K562 (cell line): ENCODE data around the gene DAPK1. TPM values are rescaled to one million over a fixed set of nuclear protein-coding genes. Genes with fewer than 3 reads are reported as not detected.

Experiments used
- ARID3B ChIP-seq: fragments of 250-450 bp; sonication (Bioruptor Pico); IDR thresholded peaks from 2 replicates; pipeline ENCODE4 v1.4.0; 2020; ENCODE audit warnings: borderline replicate concordance
- BDP1 ChIP-seq: IDR thresholded peaks from 3 replicates; pipeline ENCODE4 v1.6.1; 2011; ENCODE audit not compliant: insufficient read length, insufficient read depth
- NFATC3 ChIP-seq: fragments of 450-650 bp; IDR thresholded peaks from 2 replicates; pipeline ENCODE4 v1.6.1; 2017; ENCODE audit warnings: mild to moderate bottlenecking
- NR2F6 ChIP-seq: fragments of 450-650 bp; formaldehyde crosslinking; IDR thresholded peaks from 2 replicates; pipeline ENCODE4 v1.4.0; 2020; ENCODE audit warnings: mild to moderate bottlenecking
- PRMT5 ChIP-seq: sonication (generic); formaldehyde crosslinking; IDR thresholded peaks from 2 replicates; pipeline ENCODE4 v1.5.0; 2020; ENCODE audit warnings: missing genetic modification reagents
- RBM25 ChIP-seq: fragments of 200-400 bp; formaldehyde crosslinking; IDR thresholded peaks from 2 replicates; pipeline ENCODE4 v1.6.1; 2018; ENCODE audit warnings: low read length, low read depth, moderate library complexity; ENCODE audit not compliant: severe bottlenecking
- SNRNP70 ChIP-seq: fragments of 200-400 bp; formaldehyde crosslinking; optimal IDR thresholded peaks from 2 replicates; pipeline ENCODE3; 2017; ENCODE audit warnings: low read depth, low read length
- THRB ChIP-seq: fragments of 450-650 bp; formaldehyde crosslinking; conservative IDR thresholded peaks from 2 replicates; pipeline ENCODE4 v1.4.0; 2022; ENCODE audit warnings: mild to moderate bottlenecking, missing genetic modification characterization
- ZNF347 ChIP-seq: fragments of 450-650 bp; formaldehyde crosslinking; IDR thresholded peaks from 2 replicates; pipeline ENCODE4 v1.4.0; 2020; ENCODE audit warnings: low read depth, mild to moderate bottlenecking, moderate library complexity
- polyA plus RNA-seq, 8 experiments: library from polyadenylated mRNA; depleted of rRNA in 4 of 8; stranded (reverse) in 5 of 8; unstranded in 3 of 8; fragments of >200 nt; fragmentation: Nextera tagmentation in 2 of 8; fragmentation: Illumina TruSeq in 1 of 8; extraction: Ambion mirVana in 2 of 8; extraction: Trizol in 1 of 8; gene quantifications; 2 replicates each; pipeline versions ENCODE4 v1.2.1 to v1.2.3, GENCODE V29; 2011 to 2014; ENCODE audit warnings: inconsistent platforms in 1 of 8, missing spikeins in 1 of 8
- total RNA-seq, 7 experiments: library from RNA; depleted of rRNA in 6 of 7; stranded (reverse); fragments of >200 nt in 6 of 7; fragmentation: Illumina TruSeq in 2 of 7; extraction: Trizol in 2 of 7; gene quantifications; 2 replicates each; pipeline versions ENCODE4 v1.2.1 to v1.2.3, GENCODE V29; 2011 to 2021; ENCODE audit warnings: low replicate concordance in 1 of 7
- TF ChIP-seq, protein P1 (sequence below): fragments of 250-450 bp; sonication (Bioruptor Pico); IDR thresholded peaks from 2 replicates; pipeline ENCODE4 v1.8.0; 2021; ENCODE audit warnings: moderate library complexity, mild to moderate bottlenecking, inconsistent platforms
- TF ChIP-seq, protein P2 (sequence below): sonication (generic); formaldehyde crosslinking; IDR thresholded peaks from 2 replicates; pipeline ENCODE4 v1.8.0; 2022; ENCODE audit warnings: mild to moderate bottlenecking, missing genetic modification reagents, borderline replicate concordance
- TF ChIP-seq, protein P3 (sequence below), 2 experiments: fragments of 450-650 bp in 1 of 2; sonication (generic) in 1 of 2; formaldehyde crosslinking in 1 of 2; IDR thresholded peaks; 2 replicates each; pipeline versions ENCODE4 v1.7.1 to v1.9.0; 2016 to 2022; ENCODE audit warnings: inconsistent platforms in 1 of 2, mild to moderate bottlenecking in 1 of 2, missing genetic modification reagents in 1 of 2

Gene DAPK1
- total and polyA plus RNA-seq, 9 of the 15 experiments (the other 6 are each of a cell fraction or from before 2014, with no cell fraction given), result 1.7 to 26.4 (median 15.8) TPM

- no peak for TF ChIP-seq THRB (CRISPR knock-in tag)
- no peak for TF ChIP-seq NFATC3
- no peak for TF ChIP-seq ARID3B (CRISPR knock-in tag)
- no peak for TF ChIP-seq ZNF347 (CRISPR knock-in tag)
- no peak for TF ChIP-seq NR2F6 (CRISPR knock-in tag)
- TF ChIP-seq, protein P1, sequence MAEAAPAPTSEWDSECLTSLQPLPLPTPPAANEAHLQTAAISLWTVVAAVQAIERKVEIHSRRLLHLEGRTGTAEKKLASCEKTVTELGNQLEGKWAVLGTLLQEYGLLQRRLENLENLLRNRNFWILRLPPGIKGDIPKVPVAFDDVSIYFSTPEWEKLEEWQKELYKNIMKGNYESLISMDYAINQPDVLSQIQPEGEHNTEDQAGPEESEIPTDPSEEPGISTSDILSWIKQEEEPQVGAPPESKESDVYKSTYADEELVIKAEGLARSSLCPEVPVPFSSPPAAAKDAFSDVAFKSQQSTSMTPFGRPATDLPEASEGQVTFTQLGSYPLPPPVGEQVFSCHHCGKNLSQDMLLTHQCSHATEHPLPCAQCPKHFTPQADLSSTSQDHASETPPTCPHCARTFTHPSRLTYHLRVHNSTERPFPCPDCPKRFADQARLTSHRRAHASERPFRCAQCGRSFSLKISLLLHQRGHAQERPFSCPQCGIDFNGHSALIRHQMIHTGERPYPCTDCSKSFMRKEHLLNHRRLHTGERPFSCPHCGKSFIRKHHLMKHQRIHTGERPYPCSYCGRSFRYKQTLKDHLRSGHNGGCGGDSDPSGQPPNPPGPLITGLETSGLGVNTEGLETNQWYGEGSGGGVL, result no peak
- no peak for TF ChIP-seq PRMT5
- TF ChIP-seq, protein P2, sequence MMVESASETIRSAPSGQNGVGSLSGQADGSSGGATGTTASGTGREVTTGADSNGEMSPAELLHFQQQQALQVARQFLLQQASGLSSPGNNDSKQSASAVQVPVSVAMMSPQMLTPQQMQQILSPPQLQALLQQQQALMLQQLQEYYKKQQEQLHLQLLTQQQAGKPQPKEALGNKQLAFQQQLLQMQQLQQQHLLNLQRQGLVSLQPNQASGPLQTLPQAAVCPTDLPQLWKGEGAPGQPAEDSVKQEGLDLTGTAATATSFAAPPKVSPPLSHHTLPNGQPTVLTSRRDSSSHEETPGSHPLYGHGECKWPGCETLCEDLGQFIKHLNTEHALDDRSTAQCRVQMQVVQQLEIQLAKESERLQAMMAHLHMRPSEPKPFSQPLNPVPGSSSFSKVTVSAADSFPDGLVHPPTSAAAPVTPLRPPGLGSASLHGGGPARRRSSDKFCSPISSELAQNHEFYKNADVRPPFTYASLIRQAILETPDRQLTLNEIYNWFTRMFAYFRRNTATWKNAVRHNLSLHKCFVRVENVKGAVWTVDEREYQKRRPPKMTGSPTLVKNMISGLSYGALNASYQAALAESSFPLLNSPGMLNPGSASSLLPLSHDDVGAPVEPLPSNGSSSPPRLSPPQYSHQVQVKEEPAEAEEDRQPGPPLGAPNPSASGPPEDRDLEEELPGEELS, result no peak
- TF ChIP-seq, protein P3, sequence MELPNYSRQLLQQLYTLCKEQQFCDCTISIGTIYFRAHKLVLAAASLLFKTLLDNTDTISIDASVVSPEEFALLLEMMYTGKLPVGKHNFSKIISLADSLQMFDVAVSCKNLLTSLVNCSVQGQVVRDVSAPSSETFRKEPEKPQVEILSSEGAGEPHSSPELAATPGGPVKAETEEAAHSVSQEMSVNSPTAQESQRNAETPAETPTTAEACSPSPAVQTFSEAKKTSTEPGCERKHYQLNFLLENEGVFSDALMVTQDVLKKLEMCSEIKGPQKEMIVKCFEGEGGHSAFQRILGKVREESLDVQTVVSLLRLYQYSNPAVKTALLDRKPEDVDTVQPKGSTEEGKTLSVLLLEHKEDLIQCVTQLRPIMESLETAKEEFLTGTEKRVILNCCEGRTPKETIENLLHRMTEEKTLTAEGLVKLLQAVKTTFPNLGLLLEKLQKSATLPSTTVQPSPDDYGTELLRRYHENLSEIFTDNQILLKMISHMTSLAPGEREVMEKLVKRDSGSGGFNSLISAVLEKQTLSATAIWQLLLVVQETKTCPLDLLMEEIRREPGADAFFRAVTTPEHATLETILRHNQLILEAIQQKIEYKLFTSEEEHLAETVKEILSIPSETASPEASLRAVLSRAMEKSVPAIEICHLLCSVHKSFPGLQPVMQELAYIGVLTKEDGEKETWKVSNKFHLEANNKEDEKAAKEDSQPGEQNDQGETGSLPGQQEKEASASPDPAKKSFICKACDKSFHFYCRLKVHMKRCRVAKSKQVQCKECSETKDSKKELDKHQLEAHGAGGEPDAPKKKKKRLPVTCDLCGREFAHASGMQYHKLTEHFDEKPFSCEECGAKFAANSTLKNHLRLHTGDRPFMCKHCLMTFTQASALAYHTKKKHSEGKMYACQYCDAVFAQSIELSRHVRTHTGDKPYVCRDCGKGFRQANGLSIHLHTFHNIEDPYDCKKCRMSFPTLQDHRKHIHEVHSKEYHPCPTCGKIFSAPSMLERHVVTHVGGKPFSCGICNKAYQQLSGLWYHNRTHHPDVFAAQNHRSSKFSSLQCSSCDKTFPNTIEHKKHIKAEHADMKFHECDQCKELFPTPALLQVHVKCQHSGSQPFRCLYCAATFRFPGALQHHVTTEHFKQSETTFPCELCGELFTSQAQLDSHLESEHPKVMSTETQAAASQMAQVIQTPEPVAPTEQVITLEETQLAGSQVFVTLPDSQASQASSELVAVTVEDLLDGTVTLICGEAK (IDR thresholded peaks at IDR 0.05), result no peak
- TF ChIP-seq, protein P3 (CRISPR knock-in tag; IDR thresholded peaks at IDR 0.05), result no peak
- TF ChIP-seq BDP1, result no peak
- no peak for TF ChIP-seq SNRNP70
- TF ChIP-seq RBM25, result no peak
Measured at GRCh38 chr9:87628346-87628745, 130.7 kb downstream of the DAPK1 start (continued).
